HepG2 (cell line): ENCODE measurements around the gene ZNRF3. TPM values are rescaled to one million over a fixed set of nuclear protein-coding genes. Genes with fewer than 3 reads are reported as not detected.
A peak's percentile ranks its signal among the peaks of the same experiment; 100 is the strongest.

Experiments used
- ARNT2 ChIP-seq: sonication (generic); formaldehyde crosslinking; IDR thresholded peaks from 2 replicates; pipeline ENCODE4 v1.8.0; 2022; ENCODE audit warnings: mild to moderate bottlenecking, low read depth, missing genetic modification reagents, moderate library complexity
- ATF7 ChIP-seq, 2 experiments: fragments of 450-650 bp in 1 of 2; sonication (generic) in 1 of 2; formaldehyde crosslinking in 1 of 2; IDR thresholded peaks; 2 replicates each; pipeline versions ENCODE4 v1.4.0 to v1.6.1; 2016 to 2020; ENCODE audit warnings: antibody characterized with exemption in 1 of 2, mild to moderate bottlenecking in 1 of 2, missing genetic modification reagents in 1 of 2
- ERF ChIP-seq: IDR thresholded peaks from 2 replicates; pipeline ENCODE4 v1.6.1; 2018; ENCODE audit warnings: missing biosample characterization, missing genetic modification reagents
- GATAD1 ChIP-seq: IDR thresholded peaks from 2 replicates; pipeline ENCODE4 v1.6.1; 2016; ENCODE audit warnings: missing genetic modification reagents, missing compliant biosample characterization
- HNRNPUL1 ChIP-seq: fragments of 200-400 bp; formaldehyde crosslinking; IDR thresholded peaks from 2 replicates; pipeline ENCODE4 v1.6.1; 2017; ENCODE audit warnings: low read depth, mild to moderate bottlenecking, low read length, moderate library complexity
- HOXA3 ChIP-seq: sonication (generic); formaldehyde crosslinking; IDR thresholded peaks from 2 replicates; pipeline ENCODE4 v1.5.0; 2020; ENCODE audit warnings: missing genetic modification reagents
- KDM5B ChIP-seq: sonication (generic); formaldehyde crosslinking; IDR thresholded peaks from 2 replicates; pipeline ENCODE4 v1.4.0; 2020; ENCODE audit warnings: missing genetic modification reagents, mild to moderate bottlenecking, borderline replicate concordance
- KLF11 ChIP-seq: IDR thresholded peaks from 2 replicates; pipeline ENCODE4 v1.6.1; 2016; ENCODE audit warnings: missing compliant biosample characterization
- MIXL1 ChIP-seq: IDR thresholded peaks from 2 replicates; pipeline ENCODE4 v1.6.1; 2016
- POLR2AphosphoS5 ChIP-seq: IDR thresholded peaks from 2 replicates; pipeline ENCODE4 v1.6.1; 2012; ENCODE audit warnings: low read depth, low read length
- SMAD3 ChIP-seq: sonication (generic); formaldehyde crosslinking; IDR thresholded peaks from 2 replicates; pipeline ENCODE4 v1.4.0; 2020; ENCODE audit warnings: missing genetic modification reagents
- WIZ ChIP-seq: sonication (generic); formaldehyde crosslinking; IDR thresholded peaks from 2 replicates; pipeline ENCODE4 v1.5.1; 2020; ENCODE audit warnings: mild to moderate bottlenecking, missing genetic modification reagents
- XRCC5 ChIP-seq: fragments of 200-400 bp; formaldehyde crosslinking; optimal IDR thresholded peaks from 2 replicates; pipeline ENCODE3; 2017; ENCODE audit warnings: mild to moderate bottlenecking, low read length
- polyA plus RNA-seq, 8 experiments: library from polyadenylated mRNA; depleted of rRNA in 3 of 8; stranded (reverse) in 7 of 8; unstranded in 1 of 8; fragments of >200 nt; fragmentation: Illumina TruSeq in 4 of 8; extraction: Trizol in 4 of 8; gene quantifications; 2 replicates each; pipeline versions ENCODE4 v1.2.1 to v1.2.3, GENCODE V29; 2011 to 2016; ENCODE audit warnings: low read depth in 4 of 8, missing spikeins in 1 of 8, mixed read lengths in 1 of 8; ENCODE audit not compliant: insufficient read depth in 1 of 8
- total RNA-seq, 5 experiments: library from RNA; depleted of rRNA; stranded (reverse); fragments of >200 nt; fragmentation: Illumina TruSeq; extraction: Trizol; gene quantifications; 2 replicates each; pipeline ENCODE4 v1.2.3, GENCODE V29; 2016; ENCODE audit warnings: low read depth in 1 of 5
- TF ChIP-seq, protein P1 (sequence below): sonication (generic); formaldehyde crosslinking; IDR thresholded peaks from 2 replicates; pipeline ENCODE4 v1.8.1; 2023; ENCODE audit warnings: mild to moderate bottlenecking, missing genetic modification reagents
- TF ChIP-seq, protein P2 (sequence below): sonication (generic); formaldehyde crosslinking; IDR thresholded peaks from 2 replicates; pipeline ENCODE4 v1.4.0; 2020; ENCODE audit warnings: missing genetic modification reagents
- TF ChIP-seq, protein P3 (sequence below): sonication (generic); formaldehyde crosslinking; IDR thresholded peaks from 2 replicates; pipeline ENCODE4 v1.4.0; 2020; ENCODE audit warnings: mild to moderate bottlenecking, low read depth, missing genetic modification reagents
- TF ChIP-seq, protein P4 (sequence below): sonication (generic); formaldehyde crosslinking; IDR thresholded peaks from 2 replicates; pipeline ENCODE4 v1.4.0; 2020; ENCODE audit warnings: missing genetic modification reagents; ENCODE audit errors: not compliant biosample characterization
- TF ChIP-seq, protein P5 (sequence below): sonication (generic); formaldehyde crosslinking; IDR thresholded peaks from 2 replicates; pipeline ENCODE4 v1.4.0; 2020; ENCODE audit warnings: missing genetic modification reagents
- TF ChIP-seq, protein P6 (sequence below): sonication (generic); formaldehyde crosslinking; IDR thresholded peaks from 2 replicates; pipeline ENCODE4 v1.4.0; 2020; ENCODE audit warnings: missing genetic modification reagents, mild to moderate bottlenecking, borderline replicate concordance

Gene ZNRF3
- total and polyA plus RNA-seq, 2 of the 13 experiments (the other 11 are each of a cell fraction or from before 2014, with no cell fraction given) = 20.3 to 36.7 TPM

DNA sequence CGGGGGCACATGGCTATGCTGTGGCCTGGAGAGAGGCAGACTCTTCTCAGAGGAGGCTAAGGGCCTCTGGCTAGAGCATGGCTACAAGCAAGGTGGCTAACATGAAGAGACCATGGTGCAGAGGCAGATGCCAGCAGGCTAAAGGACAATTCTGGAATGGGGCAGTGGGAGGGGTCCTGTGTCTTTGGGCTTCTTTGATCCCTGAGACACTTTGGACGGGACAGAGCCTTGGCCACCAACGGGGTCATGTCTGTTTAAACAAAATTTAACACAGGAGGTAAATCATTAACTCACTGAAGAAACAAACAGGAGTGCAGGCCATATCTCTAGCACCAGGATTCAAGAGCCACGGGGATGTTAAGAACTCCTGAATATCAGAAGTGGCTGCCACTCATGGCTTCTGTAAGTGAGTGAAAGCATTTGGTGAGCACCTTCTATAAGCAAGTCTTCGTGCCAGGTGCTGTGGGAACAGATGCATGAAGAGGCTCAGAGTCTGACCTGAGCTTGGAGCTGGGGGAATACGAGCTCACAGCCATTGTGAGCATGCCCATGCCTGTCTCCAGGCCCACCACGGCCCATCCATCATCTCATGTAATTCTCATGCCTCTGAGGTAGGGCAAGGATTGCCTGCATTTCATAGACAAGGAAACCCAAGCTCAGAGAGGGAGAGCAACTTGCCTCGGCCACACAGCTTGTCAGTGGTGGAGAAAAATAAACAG, 18.3 kb upstream of the ZNRF3 start (continued):
- no peak for TF ChIP-seq ATF7 (IDR thresholded peaks at IDR 0.05)
- TF ChIP-seq ATF7 (CRISPR knock-in tag; IDR thresholded peaks at IDR 0.05) = 0 out of 2 replicates have a peak, but pooled peaks have one; percentile 10
- TF ChIP-seq, protein P1, sequence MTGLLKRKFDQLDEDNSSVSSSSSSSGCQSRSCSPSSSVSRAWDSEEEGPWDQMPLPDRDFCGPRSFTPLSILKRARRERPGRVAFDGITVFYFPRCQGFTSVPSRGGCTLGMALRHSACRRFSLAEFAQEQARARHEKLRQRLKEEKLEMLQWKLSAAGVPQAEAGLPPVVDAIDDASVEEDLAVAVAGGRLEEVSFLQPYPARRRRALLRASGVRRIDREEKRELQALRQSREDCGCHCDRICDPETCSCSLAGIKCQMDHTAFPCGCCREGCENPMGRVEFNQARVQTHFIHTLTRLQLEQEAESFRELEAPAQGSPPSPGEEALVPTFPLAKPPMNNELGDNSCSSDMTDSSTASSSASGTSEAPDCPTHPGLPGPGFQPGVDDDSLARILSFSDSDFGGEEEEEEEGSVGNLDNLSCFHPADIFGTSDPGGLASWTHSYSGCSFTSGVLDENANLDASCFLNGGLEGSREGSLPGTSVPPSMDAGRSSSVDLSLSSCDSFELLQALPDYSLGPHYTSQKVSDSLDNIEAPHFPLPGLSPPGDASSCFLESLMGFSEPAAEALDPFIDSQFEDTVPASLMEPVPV (CRISPR knock-in tag) = peak; percentile 71; the same call in 1 of the 2 replicates
- TF ChIP-seq XRCC5 = peak; percentile 71
- peak; percentile 87 for TF ChIP-seq SMAD3 (CRISPR knock-in tag)
- TF ChIP-seq, protein P2, sequence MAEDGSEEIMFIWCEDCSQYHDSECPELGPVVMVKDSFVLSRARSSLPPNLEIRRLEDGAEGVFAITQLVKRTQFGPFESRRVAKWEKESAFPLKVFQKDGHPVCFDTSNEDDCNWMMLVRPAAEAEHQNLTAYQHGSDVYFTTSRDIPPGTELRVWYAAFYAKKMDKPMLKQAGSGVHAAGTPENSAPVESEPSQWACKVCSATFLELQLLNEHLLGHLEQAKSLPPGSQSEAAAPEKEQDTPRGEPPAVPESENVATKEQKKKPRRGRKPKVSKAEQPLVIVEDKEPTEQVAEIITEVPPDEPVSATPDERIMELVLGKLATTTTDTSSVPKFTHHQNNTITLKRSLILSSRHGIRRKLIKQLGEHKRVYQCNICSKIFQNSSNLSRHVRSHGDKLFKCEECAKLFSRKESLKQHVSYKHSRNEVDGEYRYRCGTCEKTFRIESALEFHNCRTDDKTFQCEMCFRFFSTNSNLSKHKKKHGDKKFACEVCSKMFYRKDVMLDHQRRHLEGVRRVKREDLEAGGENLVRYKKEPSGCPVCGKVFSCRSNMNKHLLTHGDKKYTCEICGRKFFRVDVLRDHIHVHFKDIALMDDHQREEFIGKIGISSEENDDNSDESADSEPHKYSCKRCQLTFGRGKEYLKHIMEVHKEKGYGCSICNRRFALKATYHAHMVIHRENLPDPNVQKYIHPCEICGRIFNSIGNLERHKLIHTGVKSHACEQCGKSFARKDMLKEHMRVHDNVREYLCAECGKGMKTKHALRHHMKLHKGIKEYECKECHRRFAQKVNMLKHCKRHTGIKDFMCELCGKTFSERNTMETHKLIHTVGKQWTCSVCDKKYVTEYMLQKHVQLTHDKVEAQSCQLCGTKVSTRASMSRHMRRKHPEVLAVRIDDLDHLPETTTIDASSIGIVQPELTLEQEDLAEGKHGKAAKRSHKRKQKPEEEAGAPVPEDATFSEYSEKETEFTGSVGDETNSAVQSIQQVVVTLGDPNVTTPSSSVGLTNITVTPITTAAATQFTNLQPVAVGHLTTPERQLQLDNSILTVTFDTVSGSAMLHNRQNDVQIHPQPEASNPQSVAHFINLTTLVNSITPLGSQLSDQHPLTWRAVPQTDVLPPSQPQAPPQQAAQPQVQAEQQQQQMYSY = peak; percentile 83
- TF ChIP-seq MIXL1 = peak; percentile 61; the same call in 1 of the 2 replicates
- peak; percentile 71 for TF ChIP-seq KDM5B
- TF ChIP-seq GATAD1 = no peak
- TF ChIP-seq HNRNPUL1 = peak; percentile 90
- TF ChIP-seq, protein P3, sequence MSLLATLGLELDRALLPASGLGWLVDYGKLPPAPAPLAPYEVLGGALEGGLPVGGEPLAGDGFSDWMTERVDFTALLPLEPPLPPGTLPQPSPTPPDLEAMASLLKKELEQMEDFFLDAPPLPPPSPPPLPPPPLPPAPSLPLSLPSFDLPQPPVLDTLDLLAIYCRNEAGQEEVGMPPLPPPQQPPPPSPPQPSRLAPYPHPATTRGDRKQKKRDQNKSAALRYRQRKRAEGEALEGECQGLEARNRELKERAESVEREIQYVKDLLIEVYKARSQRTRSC (CRISPR knock-in tag) = peak; percentile 58; the same call in 1 of the 2 replicates
- peak; percentile 23 for TF ChIP-seq ARNT2
- TF ChIP-seq, protein P4, sequence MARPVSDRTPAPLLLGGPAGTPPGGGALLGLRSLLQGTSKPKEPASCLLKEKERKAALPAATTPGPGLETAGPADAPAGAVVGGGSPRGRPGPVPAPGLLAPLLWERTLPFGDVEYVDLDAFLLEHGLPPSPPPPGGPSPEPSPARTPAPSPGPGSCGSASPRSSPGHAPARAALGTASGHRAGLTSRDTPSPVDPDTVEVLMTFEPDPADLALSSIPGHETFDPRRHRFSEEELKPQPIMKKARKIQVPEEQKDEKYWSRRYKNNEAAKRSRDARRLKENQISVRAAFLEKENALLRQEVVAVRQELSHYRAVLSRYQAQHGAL (CRISPR knock-in tag) = no peak
- TF ChIP-seq, protein P5, sequence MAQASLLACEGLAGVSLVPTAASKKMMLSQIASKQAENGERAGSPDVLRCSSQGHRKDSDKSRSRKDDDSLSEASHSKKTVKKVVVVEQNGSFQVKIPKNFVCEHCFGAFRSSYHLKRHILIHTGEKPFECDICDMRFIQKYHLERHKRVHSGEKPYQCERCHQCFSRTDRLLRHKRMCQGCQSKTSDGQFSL (CRISPR knock-in tag) = 0 out of 2 replicates have a peak, but pooled peaks have one; percentile 37
- TF ChIP-seq HOXA3 (CRISPR knock-in tag) = peak; percentile 89
- TF ChIP-seq KLF11 = no peak
- 0 out of 2 replicates have a peak, but pooled peaks have one; percentile 54 for TF ChIP-seq WIZ
- peak; percentile 79 for TF ChIP-seq ERF (CRISPR knock-in tag)
- TF ChIP-seq, protein P6, sequence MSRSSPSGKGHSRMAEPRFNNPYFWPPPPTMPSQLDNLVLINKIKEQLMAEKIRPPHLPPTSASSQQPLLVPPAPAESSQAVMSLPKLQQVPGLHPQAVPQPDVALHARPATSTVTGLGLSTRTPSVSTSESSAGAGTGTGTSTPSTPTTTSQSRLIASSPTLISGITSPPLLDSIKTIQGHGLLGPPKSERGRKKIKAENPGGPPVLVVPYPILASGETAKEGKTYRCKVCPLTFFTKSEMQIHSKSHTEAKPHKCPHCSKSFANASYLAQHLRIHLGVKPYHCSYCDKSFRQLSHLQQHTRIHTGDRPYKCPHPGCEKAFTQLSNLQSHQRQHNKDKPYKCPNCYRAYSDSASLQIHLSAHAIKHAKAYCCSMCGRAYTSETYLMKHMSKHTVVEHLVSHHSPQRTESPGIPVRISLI (CRISPR knock-in tag) = peak; percentile 66; the same call in 1 of the 2 replicates
- peak; percentile 98 for TF ChIP-seq POLR2AphosphoS5
